ENCODE results near the gene RNU5D-1.
"Not testable (repeated sequence)": the region's sequence is repeated elsewhere in the genome, so short reads cannot be mapped to it uniquely, and the experiment has no call there.

DNA sequence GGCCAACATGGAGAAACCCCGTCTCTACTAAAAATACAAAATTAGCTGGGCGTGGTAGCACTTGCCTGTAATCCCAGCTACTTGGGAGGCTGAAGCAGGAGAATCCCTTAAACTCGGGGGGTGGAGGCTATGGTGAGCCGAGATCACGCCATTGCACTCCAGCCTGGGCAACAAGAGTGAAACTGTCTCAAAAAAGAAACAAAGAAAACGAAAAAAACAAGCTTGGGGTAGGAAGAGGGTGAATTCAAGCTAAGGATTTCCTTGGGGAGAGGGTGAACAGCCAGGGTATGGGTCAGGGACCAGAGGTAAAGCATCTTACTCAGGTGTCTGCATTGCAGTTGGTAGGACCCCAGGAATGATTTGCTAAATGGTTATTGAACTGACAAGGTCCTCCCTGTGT, 35.5 kb upstream of the RNU5D-1 start:
- TF ChIP-seq, protein P1, sequence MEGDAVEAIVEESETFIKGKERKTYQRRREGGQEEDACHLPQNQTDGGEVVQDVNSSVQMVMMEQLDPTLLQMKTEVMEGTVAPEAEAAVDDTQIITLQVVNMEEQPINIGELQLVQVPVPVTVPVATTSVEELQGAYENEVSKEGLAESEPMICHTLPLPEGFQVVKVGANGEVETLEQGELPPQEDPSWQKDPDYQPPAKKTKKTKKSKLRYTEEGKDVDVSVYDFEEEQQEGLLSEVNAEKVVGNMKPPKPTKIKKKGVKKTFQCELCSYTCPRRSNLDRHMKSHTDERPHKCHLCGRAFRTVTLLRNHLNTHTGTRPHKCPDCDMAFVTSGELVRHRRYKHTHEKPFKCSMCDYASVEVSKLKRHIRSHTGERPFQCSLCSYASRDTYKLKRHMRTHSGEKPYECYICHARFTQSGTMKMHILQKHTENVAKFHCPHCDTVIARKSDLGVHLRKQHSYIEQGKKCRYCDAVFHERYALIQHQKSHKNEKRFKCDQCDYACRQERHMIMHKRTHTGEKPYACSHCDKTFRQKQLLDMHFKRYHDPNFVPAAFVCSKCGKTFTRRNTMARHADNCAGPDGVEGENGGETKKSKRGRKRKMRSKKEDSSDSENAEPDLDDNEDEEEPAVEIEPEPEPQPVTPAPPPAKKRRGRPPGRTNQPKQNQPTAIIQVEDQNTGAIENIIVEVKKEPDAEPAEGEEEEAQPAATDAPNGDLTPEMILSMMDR (IDR thresholded peaks at IDR 0.05 in 8 of 11, conservative IDR thresholded peaks at IDR 0.05 in 3 of 11): not testable (repeated sequence)
- not testable (repeated sequence) for TF ChIP-seq POLR2AphosphoS5, POLR2A (IDR thresholded peaks at IDR 0.05)

All from spleen (tissue), 7 donors.